H1 (cell line): ENCODE results near the gene CD44. TPM values are rescaled to one million over a fixed set of nuclear protein-coding genes. Genes with fewer than 3 reads are reported as not detected.

ENCODE experiments used
- CTCF ChIA-PET: fragments of 300-600 bp; sonication (Branson Sonifier 250); formaldehyde crosslinking; loops from one replicate; lab custom pipeline; 2021; ENCODE audit not compliant: partially characterized antibody; lab: Charles Lee
- POLR2A ChIA-PET: fragments of 300-600 bp; sonication (Branson Sonifier 250); formaldehyde crosslinking; loops from one replicate; lab custom pipeline; 2021; ENCODE audit warnings: inconsistent platforms; ENCODE audit not compliant: partially characterized antibody; lab: Charles Lee
- DNase-seq, 2 experiments: peaks; one replicate each; pipeline versions ENCODE4 v3.0.0 to v3.0.0-alpha.2; 2010 to 2022; ENCODE audit warnings: low spot score in 2 of 2, low read depth in 1 of 2, mixed read lengths in 1 of 2
- FAIRE-seq: peaks from 2 replicates; lab custom pipeline; 2011; peaks lifted over from hg19 to GRCh38; lab: Jason Lieb, UNC
- H2AFZ ChIP-seq: 2 replicates; pipeline ENCODE4 v1.8.1; 2012; ENCODE audit warnings: low read length, inconsistent platforms
- H2AK5ac ChIP-seq: 2 replicates; pipeline ENCODE4 v1.6.1; 2013; ENCODE audit warnings: low read depth, low read length
- H2BK120ac ChIP-seq: replicated peaks from 2 replicates; pipeline ENCODE3; 2013; ENCODE audit warnings: low read depth, low read length, inconsistent platforms
- H2BK12ac ChIP-seq: 2 replicates; pipeline ENCODE4 v1.6.1; 2013; ENCODE audit warnings: low read depth, low read length
- H2BK15ac ChIP-seq: 2 replicates; pipeline ENCODE4 v1.6.1; 2013; ENCODE audit warnings: low read length
- H2BK20ac ChIP-seq: 2 replicates; pipeline ENCODE4 v1.6.1; 2013; ENCODE audit warnings: low read length
- H2BK5ac ChIP-seq: 2 replicates; pipeline ENCODE4 v1.6.1; 2013; ENCODE audit warnings: low read depth, low read length
- H3K14ac ChIP-seq: 2 replicates; pipeline ENCODE4 v1.6.1; 2013; ENCODE audit warnings: inconsistent platforms; ENCODE audit not compliant: insufficient read length
- H3K18ac ChIP-seq: 2 replicates; pipeline ENCODE4 v1.6.1; 2013; ENCODE audit warnings: low read length; ENCODE audit errors: extremely low read depth
- H3K23ac ChIP-seq: 2 replicates; pipeline ENCODE4 v1.6.1; 2013; ENCODE audit warnings: inconsistent platforms; ENCODE audit not compliant: insufficient read length
- H3K23me2 ChIP-seq: 2 replicates; pipeline ENCODE4 v1.6.1; 2013; ENCODE audit warnings: low read depth, low read length
- H3K27ac ChIP-seq: 2 replicates; pipeline ENCODE4 v1.6.1; 2011; ENCODE audit warnings: low read depth, low read length, inconsistent platforms
- H3K27me3 ChIP-seq, 4 experiments: replicated peaks in 1 of 4; 1 replicate in 1 of 4; 2 replicates in 3 of 4; pipeline versions ENCODE4 v1.6.1 to v1.8.1; 2011 to 2013; ENCODE audit warnings: low read length in 3 of 4, mild to moderate bottlenecking in 3 of 4, inconsistent platforms in 2 of 4, mixed read lengths in 2 of 4, moderate library complexity in 1 of 4; ENCODE audit not compliant: control insufficient read depth in 3 of 4, insufficient read depth in 3 of 4; ENCODE audit errors: extremely low read depth in 1 of 4
- H3K36me3 ChIP-seq, 4 experiments: 2 replicates each; pipeline versions ENCODE4 v1.6.1 to v1.8.1; 2011 to 2013; ENCODE audit warnings: mild to moderate bottlenecking in 4 of 4, low read length in 3 of 4, moderate library complexity in 2 of 4, control low read depth in 1 of 4, inconsistent platforms in 1 of 4; ENCODE audit not compliant: insufficient read depth in 4 of 4, control insufficient read depth in 2 of 4
- H3K4ac ChIP-seq: replicated peaks from 2 replicates; pipeline ENCODE3; 2013; ENCODE audit warnings: low read length, low read depth, mixed read lengths, inconsistent platforms; ENCODE audit not compliant: insufficient read length
- H3K4me1 ChIP-seq, 4 experiments: replicated peaks in 1 of 4; 1 replicate in 1 of 4; 2 replicates in 3 of 4; pipeline versions ENCODE4 v1.6.1 to v1.8.1; 2011 to 2013; ENCODE audit warnings: low read length in 3 of 4, inconsistent platforms in 2 of 4, mixed read lengths in 1 of 4; ENCODE audit not compliant: insufficient read depth in 4 of 4, control insufficient read depth in 3 of 4
- H3K4me2 ChIP-seq, 2 experiments: 2 replicates each; pipeline versions ENCODE4 v1.6.1 to v1.8.1; 2011 to 2013; ENCODE audit warnings: low read depth in 2 of 2, low read length in 2 of 2, control low read depth in 1 of 2, inconsistent platforms in 1 of 2, mild to moderate bottlenecking in 1 of 2; ENCODE audit not compliant: insufficient read depth in 1 of 2
- H3K4me3 ChIP-seq, 4 experiments: fragments of 200-600, 300-600 bp in 1 of 4; sonication (generic), shearing (Covaris generic), sonication (Bioruptor Twin) in 1 of 4; 2 replicates each; pipeline versions ENCODE4 v1.5.1 to v1.8.1; 2011 to 2016; ENCODE audit warnings: low read length in 4 of 4, low read depth in 3 of 4, control low read depth in 2 of 4, inconsistent platforms in 2 of 4, mild to moderate bottlenecking in 2 of 4, mixed read lengths in 1 of 4, moderate library complexity in 1 of 4; ENCODE audit not compliant: insufficient read depth in 2 of 4; ENCODE audit errors: extremely low read depth in 1 of 4
- H3K56ac ChIP-seq: replicated peaks from 2 replicates; pipeline ENCODE3; 2013; ENCODE audit warnings: low read depth, mild to moderate bottlenecking, mixed read lengths, low read length, inconsistent platforms; ENCODE audit not compliant: insufficient read length
- H3K79me1 ChIP-seq: 2 replicates; pipeline ENCODE4 v1.6.1; 2013; ENCODE audit warnings: low read depth, low read length, control low read depth
- H3K79me2 ChIP-seq, 2 experiments: 2 replicates each; pipeline versions ENCODE4 v1.6.1 to v1.8.1; 2012 to 2013; ENCODE audit warnings: low read length in 2 of 2, mild to moderate bottlenecking in 2 of 2, inconsistent platforms in 1 of 2; ENCODE audit not compliant: insufficient read depth in 2 of 2, control insufficient read depth in 1 of 2
- H3K9ac ChIP-seq, 4 experiments: replicated peaks in 1 of 4; 1 replicate in 1 of 4; 2 replicates in 3 of 4; pipeline versions ENCODE4 v1.6.1 to v1.8.1; 2011 to 2013; ENCODE audit warnings: low read depth in 3 of 4, low read length in 3 of 4, control low read depth in 2 of 4, mild to moderate bottlenecking in 2 of 4, moderate library complexity in 2 of 4, inconsistent platforms in 1 of 4; ENCODE audit errors: extremely low read depth in 1 of 4
- H3K9me3 ChIP-seq, 2 experiments: 2 replicates each; pipeline versions ENCODE4 v1.6.1 to v1.8.1; 2012 to 2013; ENCODE audit warnings: mild to moderate bottlenecking in 2 of 2, moderate library complexity in 2 of 2, control low read depth in 1 of 2, inconsistent platforms in 1 of 2, low read depth in 1 of 2, low read length in 1 of 2, mixed read lengths in 1 of 2; ENCODE audit not compliant: insufficient read depth in 2 of 2
- H4K20me1 ChIP-seq, 2 experiments: replicated peaks in 1 of 2; 2 replicates each; pipeline versions ENCODE3 to v1.8.1; 2011 to 2013; ENCODE audit warnings: inconsistent platforms in 2 of 2, low read length in 2 of 2, mild to moderate bottlenecking in 1 of 2; ENCODE audit not compliant: insufficient read depth in 2 of 2, control insufficient read depth in 1 of 2
- H4K5ac ChIP-seq: 2 replicates; pipeline ENCODE4 v1.6.1; 2013; ENCODE audit warnings: low read length, low read depth, mixed read lengths, inconsistent platforms; ENCODE audit not compliant: insufficient read length
- H4K8ac ChIP-seq: 2 replicates; pipeline ENCODE4 v1.8.0; 2013; ENCODE audit warnings: mild to moderate bottlenecking, moderate library complexity, low read length, inconsistent platforms; ENCODE audit not compliant: insufficient read depth; ENCODE audit errors: extremely low read depth
- H4K91ac ChIP-seq: replicated peaks from 2 replicates; pipeline ENCODE3; 2013; ENCODE audit warnings: low read length, mixed read lengths, inconsistent platforms; ENCODE audit not compliant: insufficient read length
- CBX8 ChIP-seq: fragments of 300-800, 300-1000 bp; sonication (generic); IDR thresholded peaks from 2 replicates; pipeline ENCODE4 v1.7.1; 2016; ENCODE audit warnings: low read depth, low read length, borderline replicate concordance
- EGR1 ChIP-seq: IDR thresholded peaks from 2 replicates; pipeline ENCODE4 v1.6.1; 2011; ENCODE audit warnings: low read depth, low read length, borderline replicate concordance
- RBBP5 ChIP-seq: IDR thresholded peaks from 2 replicates; pipeline ENCODE4 v1.7.1; 2012; ENCODE audit warnings: low read depth, mild to moderate bottlenecking, inconsistent platforms, low read length, moderate library complexity, borderline replicate concordance
- RFX5 ChIP-seq: IDR thresholded peaks from 2 replicates; pipeline ENCODE4 v1.6.1; 2011; ENCODE audit warnings: low read depth, low read length, improper control_type of control experiment, borderline replicate concordance
- RNF2 ChIP-seq: fragments of 200-900, 300-1000 bp; sonication (generic); IDR thresholded peaks from 2 replicates; pipeline ENCODE4 v1.7.1; 2016; ENCODE audit warnings: borderline replicate concordance, low read depth, mild to moderate bottlenecking, antibody characterized with exemption, low read length; ENCODE audit not compliant: poor library complexity, severe bottlenecking; ENCODE audit errors: missing control alignments
- SIN3A ChIP-seq, 2 experiments: IDR thresholded peaks in 1 of 2; conservative IDR thresholded peaks in 1 of 2; 2 replicates each; pipeline ENCODE4 v1.6.1; 2011 to 2012; ENCODE audit warnings: low read length in 2 of 2, improper control_type of control experiment in 1 of 2, low read depth in 1 of 2, mild to moderate bottlenecking in 1 of 2
- SIRT6 ChIP-seq: IDR thresholded peaks from one replicate; pipeline ENCODE4 v1.7.1; 2012; ENCODE audit warnings: low read length, inconsistent platforms
- SP4 ChIP-seq: IDR thresholded peaks from 2 replicates; pipeline ENCODE4 v1.6.1; 2012; ENCODE audit warnings: low read length, inconsistent platforms
- TBP ChIP-seq: IDR thresholded peaks from 2 replicates; pipeline ENCODE4 v1.6.1; 2011; ENCODE audit warnings: low read depth, low read length, improper control_type of control experiment
- TCF12 ChIP-seq: IDR thresholded peaks from 2 replicates; pipeline ENCODE4 v1.6.1; 2011; ENCODE audit warnings: low read depth, mild to moderate bottlenecking, low read length
- WGBS, 2 experiments: shearing (Covaris generic) in 1 of 2; methylation state at CpG; one replicate each; pipeline versions ENCODE4 v1.1.6 to v1.1.7; 2013 to 2015; ENCODE audit warnings: low lambda C conversion rate in 2 of 2, mixed read lengths in 2 of 2, inconsistent platforms in 1 of 2, low coverage in 1 of 2, missing lambda C conversion rate in 1 of 2; ENCODE audit not compliant: insufficient replicate concordance in 2 of 2, insufficient coverage in 1 of 2, insufficient read length in 1 of 2; ENCODE audit errors: extremely low coverage in 1 of 2, missing lambda C conversion rate in 1 of 2; 5-methylcytosine and 5-hydroxymethylcytosine counted together
- polyA plus RNA-seq, 7 experiments: library from polyadenylated mRNA; depleted of rRNA in 3 of 7; stranded (reverse) in 5 of 7; unstranded in 2 of 7; fragments of >200 nt in 5 of 7; fragments of 200-250 nt in 2 of 7; gene quantifications; 1 replicate in 5 of 7; 2 replicates in 1 of 7; 4 replicates in 1 of 7; pipeline versions ENCODE4 v1.2.1 to v1.2.3, GENCODE V29; 2011 to 2013; ENCODE audit warnings: missing spikeins in 2 of 7, mixed read lengths in 2 of 7
- total RNA-seq: library from RNA; stranded (reverse); fragmentation: NEBNext Ultra II Directional; extraction: Animal tissue kit (Norgen Biotek cat#: 25700); gene quantifications from 2 replicates; pipeline ENCODE4 v1.2.1, GENCODE V29; 2021

The CD44 gene
- total and polyA plus RNA-seq, 2 of the 8 experiments (the other 6 are each of a cell fraction or from before 2014, with no cell fraction given): 11.8 to 13.7 TPM

GRCh38 chr11:35144806-35145205 is 5.8 kb downstream of the CD44 start:
- Histone ChIP-seq H4K20me1 (no peaks in the 10 kb centered on the region), H3K23me2 (no peaks in the 10 kb centered on the region; the same call in 1 of the 2 replicates), H2BK5ac (no peak overlapping the region), H3K23ac (no peak overlapping the region), H3K79me1 (no peaks in the 10 kb centered on the region), H3K4ac (no peak overlapping the region), H3K4me2 (no peak overlapping the region), H3K18ac (no peak overlapping the region), H3K9ac (no peak overlapping the region), H3K27me3 (peaks cover 2 to 7% (median 7%) of the 10 kb centered on the region in 4 experiments), H2AFZ (no peak overlapping the region), H3K56ac (no peak overlapping the region), H3K36me3 (no peaks in the 10 kb centered on the region), H4K91ac (no peak overlapping the region), H4K8ac (no peak overlapping the region), H3K14ac (no peak overlapping the region), H3K4me3 (no peak overlapping the region), H2BK15ac (no peak overlapping the region), H3K79me2 (no peaks in the 10 kb centered on the region), H3K9me3 (no peaks in the 10 kb centered on the region), H3K4me1 (peaks cover 0 to 2% (median 0%) of the 10 kb centered on the region in 4 experiments; a peak in 6 of 7 replicates), H2AK5ac (no peak overlapping the region), H3K27ac (no peak overlapping the region), H2BK12ac (no peak overlapping the region), H4K5ac (no peak overlapping the region), H2BK20ac (no peak overlapping the region), H2BK120ac (no peak overlapping the region)
- DNase-seq: no peak
- ChIA-PET CTCF (interaction anchor here (0.9 to 1.3 kb wide), 2 partner anchors 11 to 18 kb away, joined by 3 read pairs; no protein-coding TSS in a partner anchor), POLR2A (no interaction called here)
- WGBS, 2 experiments: 100% methylated on average over 1 of the region's 1 CpG; no CpG with 5 or more reads in 1 of the 2 experiments
- FAIRE-seq: no peak
- TF ChIP-seq CBX8: no peak
- TF ChIP-seq RNF2: no peak
- no peak for TF ChIP-seq RFX5
- no peak for TF ChIP-seq SP4
- TF ChIP-seq SIN3A (conservative IDR thresholded peaks at IDR 0.05 in 1 of 2, IDR thresholded peaks at IDR 0.05 in 1 of 2; ENCODE audit: low read depth in 1 of 2, low read length in 2 of 2): no peak
- TF ChIP-seq EGR1: no peak
- TF ChIP-seq SIRT6: no peak
- no peak for TF ChIP-seq RBBP5
- no peak for TF ChIP-seq TBP
- no peak for TF ChIP-seq TCF12
